HepG2 (cell line): ENCODE measurements around the gene EPG5. TPM values are rescaled to one million over a fixed set of nuclear protein-coding genes. Genes with fewer than 3 reads are reported as not detected.

Source experiments
- ATAC-seq: fragments of 200-7000 bp; cut with Tn5 transposase; 3 replicates; pipeline ENCODE4 v1.9.1; 2020; ENCODE audit warnings: mild to moderate bottlenecking, moderate library complexity
- BruUV-seq: library from RNA; stranded (reverse); fragments of 400-500 nt; replicated peaks from 2 replicates; lab custom pipeline; 2021; lab: Mats Ljungman, UMichigan
- CTCF ChIA-PET: fragments of 300-600 bp; formaldehyde crosslinking; extraction: SDS; loops from one replicate; lab custom pipeline; 2021; ENCODE audit warnings: low total read pairs, inconsistent platforms, low intra/inter-chr PET ratio; lab: Yijun Ruan, JAX
- POLR2A ChIA-PET: fragments of 350-600 bp; sonication (Branson Sonifier 250); formaldehyde crosslinking; loops from one replicate; lab custom pipeline; 2020; ENCODE audit warnings: antibody characterized with exemption, inconsistent platforms; lab: Yijun Ruan, JAX
- DNase-seq: peaks from one replicate; pipeline ENCODE4 v3.0.0-alpha.2; 2015; ENCODE audit warnings: low spot score
- FAIRE-seq: peaks from 3 replicates; lab custom pipeline; 2011; peaks lifted over from hg19 to GRCh38; lab: Jason Lieb, UNC
- H2AFZ ChIP-seq: one replicate; pipeline ENCODE4 v1.6.1; 2011; ENCODE audit warnings: low read length, inconsistent platforms
- H3K27ac ChIP-seq: fragments of 300-600 bp; 3 replicates; pipeline ENCODE4 v1.8.0; 2011; ENCODE audit warnings: mixed run types, mild to moderate bottlenecking, mixed read lengths, low read length, inconsistent platforms; ENCODE audit not compliant: insufficient read depth; ENCODE audit errors: extremely low read length
- H3K27me3 ChIP-seq, 2 experiments: fragments of 200-600 bp in 1 of 2; 2 replicates in 1 of 2; 3 replicates in 1 of 2; pipeline versions ENCODE4 v1.6.0 to v1.8.0; 2011; ENCODE audit warnings: low read length in 2 of 2, mild to moderate bottlenecking in 2 of 2, moderate library complexity in 2 of 2, inconsistent platforms in 1 of 2; ENCODE audit not compliant: insufficient read depth in 2 of 2, control insufficient read depth in 1 of 2
- H3K36me3 ChIP-seq, 2 experiments: fragments of 200-600 bp in 1 of 2; replicated peaks in 1 of 2; 2 replicates in 1 of 2; 3 replicates in 1 of 2; pipeline versions ENCODE4 v1.5.1 to v1.8.0; 2011; ENCODE audit warnings: low read length in 2 of 2, inconsistent platforms in 1 of 2; ENCODE audit not compliant: insufficient read depth in 2 of 2, control insufficient read depth in 1 of 2
- H3K4me1 ChIP-seq: 2 replicates; pipeline ENCODE4 v1.5.1; 2012; ENCODE audit warnings: low read length, inconsistent platforms; ENCODE audit not compliant: insufficient read depth
- H3K4me2 ChIP-seq: 2 replicates; pipeline ENCODE4 v1.6.0; 2011; ENCODE audit warnings: low read depth, low read length, inconsistent platforms
- H3K4me3 ChIP-seq, 3 experiments: fragments of 200-600 bp in 1 of 3; sonication (generic), shearing (Covaris generic) in 1 of 3; replicated peaks in 1 of 3; 2 replicates each; pipeline ENCODE4 v1.5.1; 2011 to 2016; ENCODE audit warnings: low read length in 3 of 3, inconsistent platforms in 2 of 3, low read depth in 2 of 3, mild to moderate bottlenecking in 2 of 3, control low read depth in 1 of 3, mixed read lengths in 1 of 3; ENCODE audit not compliant: insufficient read depth in 1 of 3
- H3K79me2 ChIP-seq: one replicate; pipeline ENCODE4 v1.6.1; 2011; ENCODE audit warnings: low read length, inconsistent platforms; ENCODE audit not compliant: insufficient read depth
- H3K9ac ChIP-seq: 2 replicates; pipeline ENCODE4 v1.6.0; 2011; ENCODE audit warnings: mild to moderate bottlenecking, low read depth, low read length, inconsistent platforms; ENCODE audit not compliant: insufficient read depth
- H3K9me3 ChIP-seq: 2 replicates; pipeline ENCODE4 v1.5.1; 2012; ENCODE audit warnings: mild to moderate bottlenecking, low read length
- H4K20me1 ChIP-seq: 2 replicates; pipeline ENCODE4 v1.6.0; 2011; ENCODE audit warnings: inconsistent platforms, mild to moderate bottlenecking, low read length, moderate library complexity; ENCODE audit not compliant: insufficient read depth
- DMAP1 ChIP-seq: IDR thresholded peaks from 2 replicates; pipeline ENCODE4 v1.6.1; 2016
- GABPB1 ChIP-seq: IDR thresholded peaks from 2 replicates; pipeline ENCODE4 v1.6.1; 2016; ENCODE audit warnings: mild to moderate bottlenecking, missing genetic modification reagents, moderate library complexity, missing compliant biosample characterization
- HIVEP1 ChIP-seq: sonication (generic); formaldehyde crosslinking; IDR thresholded peaks from 2 replicates; pipeline ENCODE4 v1.4.0; 2020; ENCODE audit warnings: mild to moderate bottlenecking, missing genetic modification reagents
- NFIB ChIP-seq: sonication (generic); formaldehyde crosslinking; IDR thresholded peaks from 2 replicates; pipeline ENCODE4 v1.9.0; 2021; ENCODE audit warnings: missing genetic modification reagents, mild to moderate bottlenecking, borderline replicate concordance
- SRSF4 ChIP-seq: fragments of 200-400 bp; formaldehyde crosslinking; IDR thresholded peaks from one replicate; pipeline ENCODE4 v1.6.1; 2018; ENCODE audit warnings: mild to moderate bottlenecking, low read depth, low read length, moderate library complexity; ENCODE audit not compliant: poor library complexity, severe bottlenecking
- ZNF20 ChIP-seq: sonication (generic); formaldehyde crosslinking; IDR thresholded peaks from 2 replicates; pipeline ENCODE4 v1.4.0; 2020; ENCODE audit warnings: mild to moderate bottlenecking, moderate library complexity, missing genetic modification reagents
- ZNF3 ChIP-seq: IDR thresholded peaks from 2 replicates; pipeline ENCODE4 v1.7.0; 2017; ENCODE audit warnings: inconsistent platforms
- ZNF574 ChIP-seq: sonication (generic); formaldehyde crosslinking; IDR thresholded peaks from 2 replicates; pipeline ENCODE4 v1.4.0; 2020; ENCODE audit warnings: missing genetic modification reagents
- ZNF644 ChIP-seq: IDR thresholded peaks from 2 replicates; pipeline ENCODE4 v1.6.1; 2016; ENCODE audit warnings: low read depth
- ZNF709 ChIP-seq: sonication (generic); formaldehyde crosslinking; IDR thresholded peaks from 2 replicates; pipeline ENCODE4 v1.5.0; 2020; ENCODE audit warnings: mild to moderate bottlenecking, missing genetic modification reagents
- ZNF740 ChIP-seq: sonication (generic); formaldehyde crosslinking; IDR thresholded peaks from 2 replicates; pipeline ENCODE4 v1.4.0; 2020; ENCODE audit warnings: missing genetic modification reagents
- ZNF761 ChIP-seq: sonication (generic); formaldehyde crosslinking; conservative IDR thresholded peaks from 2 replicates; pipeline ENCODE4 v1.4.0; 2020; ENCODE audit warnings: mild to moderate bottlenecking, missing genetic modification reagents
- ZNF766 ChIP-seq: sonication (generic); formaldehyde crosslinking; IDR thresholded peaks from 2 replicates; pipeline ENCODE4 v1.5.0; 2020; ENCODE audit warnings: missing genetic modification reagents, borderline replicate concordance
- WGBS: methylation state at CpG from one replicate; pipeline ENCODE4 v1.1.6; 2017; ENCODE audit warnings: low lambda C conversion rate; 5-methylcytosine and 5-hydroxymethylcytosine counted together
- in situ Hi-C: cut with HindIII; loops from 2 replicates; pipeline ENCODE4 v1.10.0; 2017; ENCODE audit warnings: low pct_unique_long_range_greater_than_20kb; ENCODE audit not compliant: extremely low pct_ligation_motif_present
- intact Hi-C: fragments of 100-400 bp; cut with micrococcal nuclease; formaldehyde crosslinking; loops from one replicate; pipeline ENCODE4 v1.10.0; 2022; ENCODE audit not compliant: unreplicated experiment
- polyA plus RNA-seq, 8 experiments: library from polyadenylated mRNA; depleted of rRNA in 3 of 8; stranded (reverse) in 7 of 8; unstranded in 1 of 8; fragments of >200 nt; fragmentation: Illumina TruSeq in 4 of 8; extraction: Trizol in 4 of 8; gene quantifications; 2 replicates each; pipeline versions ENCODE4 v1.2.1 to v1.2.3, GENCODE V29; 2011 to 2016; ENCODE audit warnings: low read depth in 4 of 8, missing spikeins in 1 of 8, mixed read lengths in 1 of 8; ENCODE audit not compliant: insufficient read depth in 1 of 8
- total RNA-seq, 5 experiments: library from RNA; depleted of rRNA; stranded (reverse); fragments of >200 nt; fragmentation: Illumina TruSeq; extraction: Trizol; gene quantifications; 2 replicates each; pipeline ENCODE4 v1.2.3, GENCODE V29; 2016; ENCODE audit warnings: low read depth in 1 of 5
- TF ChIP-seq, protein P1 (sequence below): sonication (generic); formaldehyde crosslinking; IDR thresholded peaks from 2 replicates; pipeline ENCODE4 v1.5.0; 2020; ENCODE audit warnings: missing genetic modification reagents, mild to moderate bottlenecking, borderline replicate concordance

Gene EPG5
- total and polyA plus RNA-seq, 2 of the 13 experiments (the other 11 are each of a cell fraction or from before 2014, with no cell fraction given): 6.7 to 9.3 TPM

- BruUV-seq: no TSS peak
- WGBS: 27% methylated on average over 3 of the region's 3 CpGs
- Histone ChIP-seq H3K4me2 (no peak overlapping the region), H2AFZ (no peak overlapping the region), H3K79me2 (no peaks in the 10 kb centered on the region), H3K27me3 (no peaks in the 10 kb centered on the region), H3K36me3 (peaks cover 0 to 13% of the 10 kb centered on the region in 2 experiments; a peak in 2 of 5 replicates), H3K27ac (no peak overlapping the region), H4K20me1 (no peaks in the 10 kb centered on the region), H3K4me3 (no peak overlapping the region), H3K9me3 (no peaks in the 10 kb centered on the region), H3K9ac (no peak overlapping the region), H3K4me1 (peaks cover 14% of the 10 kb centered on the region)
- ChIA-PET CTCF (no interaction called here), POLR2A (no interaction called here)
- intact Hi-C loops (no loop called here), in situ Hi-C loops (no loop called here)
- no peak for ATAC-seq
- TF ChIP-seq, protein P1, sequence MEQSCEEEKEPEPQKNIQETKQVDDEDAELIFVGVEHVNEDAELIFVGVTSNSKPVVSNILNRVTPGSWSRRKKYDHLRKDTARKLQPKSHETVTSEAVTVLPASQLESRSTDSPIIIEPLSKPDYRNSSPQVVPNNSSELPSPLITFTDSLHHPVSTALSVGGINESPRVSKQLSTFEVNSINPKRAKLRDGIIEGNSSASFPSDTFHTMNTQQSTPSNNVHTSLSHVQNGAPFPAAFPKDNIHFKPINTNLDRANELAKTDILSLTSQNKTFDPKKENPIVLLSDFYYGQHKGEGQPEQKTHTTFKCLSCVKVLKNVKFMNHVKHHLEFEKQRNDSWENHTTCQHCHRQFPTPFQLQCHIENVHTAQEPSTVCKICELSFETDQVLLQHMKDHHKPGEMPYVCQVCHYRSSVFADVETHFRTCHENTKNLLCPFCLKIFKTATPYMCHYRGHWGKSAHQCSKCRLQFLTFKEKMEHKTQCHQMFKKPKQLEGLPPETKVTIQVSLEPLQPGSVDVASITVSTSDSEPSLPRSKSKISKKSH (CRISPR knock-in tag): no peak
- TF ChIP-seq NFIB (CRISPR knock-in tag) (no peak), ZNF709 (no peak), ZNF644 (CRISPR knock-in tag) (no peak), ZNF20 (CRISPR knock-in tag) (no peak), DMAP1 (CRISPR knock-in tag) (no peak)
- FAIRE-seq: no peak
- DNase-seq: no peak
Observed at GRCh38 chr18:45847119-45847518, 120.0 kb downstream of the EPG5 start.

DNA sequence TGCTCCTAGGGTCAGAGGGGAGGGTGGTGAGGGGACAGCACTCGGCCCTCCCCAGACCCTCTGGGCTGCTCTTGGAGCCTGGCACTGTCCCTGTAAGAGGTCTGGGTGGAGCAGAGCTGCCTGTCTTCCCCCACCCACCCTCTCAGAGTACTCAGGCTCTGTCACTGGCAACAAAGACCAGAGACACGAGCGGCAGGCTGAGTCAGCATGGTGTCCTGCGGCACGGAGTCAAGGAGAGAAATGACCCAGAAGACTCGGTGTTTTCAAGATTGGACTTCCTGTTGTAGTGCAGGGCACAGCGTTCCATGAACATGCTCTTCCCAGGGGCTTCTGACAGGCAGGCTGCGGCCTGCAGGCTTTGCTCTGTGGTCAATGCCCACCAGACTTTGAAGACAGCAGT, 121.7 kb downstream of the EPG5 start:
- Histone ChIP-seq H3K79me2 (no peaks in the 10 kb centered on the region), H3K4me1 (peaks cover 15% of the 10 kb centered on the region), H3K27ac (no peak overlapping the region), H3K4me3 (no peak overlapping the region), H4K20me1 (no peaks in the 10 kb centered on the region), H3K4me2 (no peak overlapping the region), H3K9ac (no peak overlapping the region), H2AFZ (no peak overlapping the region), H3K9me3 (no peaks in the 10 kb centered on the region), H3K36me3 (peaks cover 0 to 8% of the 10 kb centered on the region in 2 experiments; a peak in 2 of 5 replicates), H3K27me3 (no peaks in the 10 kb centered on the region)
- DNase-seq (no peak), ATAC-seq (no peak), FAIRE-seq (no peak)
- in situ Hi-C loops: no loop called here
- CTCF ChIA-PET: no interaction called here
- 74% methylated on average over 7 of the region's 8 CpGs for WGBS
- intact Hi-C loops: no loop called here
- POLR2A ChIA-PET: no interaction called here
- no TSS peak for BruUV-seq
- TF ChIP-seq ZNF766 (no peak), SRSF4 (no peak), ZNF3 (CRISPR knock-in tag) (no peak), HIVEP1 (CRISPR knock-in tag) (no peak), ZNF761 (CRISPR knock-in tag) (no peak), ZNF740 (CRISPR knock-in tag) (no peak), GABPB1 (CRISPR knock-in tag) (no peak), ZNF574 (no peak)
